WTC11 (cell line): ENCODE results near the gene RPL35. TPM values are rescaled to one million over a fixed set of nuclear protein-coding genes. Genes with fewer than 3 reads are reported as not detected.
A peak's percentile ranks its signal among the peaks of the same experiment; 100 is the strongest.

Source experiments
- ATF2 ChIP-seq: sonication (generic); formaldehyde crosslinking; IDR thresholded peaks from 2 replicates; pipeline ENCODE4 v1.8.1; 2022; ENCODE audit warnings: low read depth, missing genetic modification reagents, borderline replicate concordance
- CREB1 ChIP-seq: sonication (generic); formaldehyde crosslinking; IDR thresholded peaks from 2 replicates; pipeline ENCODE4 v1.8.0; 2023; ENCODE audit warnings: mild to moderate bottlenecking, missing genetic modification reagents
- CTCF ChIP-seq: fragments of 200-600 bp; IDR thresholded peaks from 2 replicates; pipeline ENCODE4 v1.8.0; 2022; ENCODE audit warnings: antibody characterized with exemption
- E2F1 ChIP-seq: sonication (generic); formaldehyde crosslinking; IDR thresholded peaks from 2 replicates; pipeline ENCODE4 v1.8.0; 2022; ENCODE audit warnings: mild to moderate bottlenecking, missing genetic modification reagents
- ELF4 ChIP-seq: sonication (generic); formaldehyde crosslinking; IDR thresholded peaks from 2 replicates; pipeline ENCODE4 v1.8.1; 2022; ENCODE audit warnings: low read depth, mild to moderate bottlenecking, moderate library complexity, missing genetic modification reagents
- ETV6 ChIP-seq: sonication (generic); formaldehyde crosslinking; IDR thresholded peaks from 2 replicates; pipeline ENCODE4 v1.8.1; 2022; ENCODE audit warnings: mild to moderate bottlenecking, missing genetic modification reagents
- FOXJ3 ChIP-seq: sonication (generic); formaldehyde crosslinking; IDR thresholded peaks from 2 replicates; pipeline ENCODE4 v1.9.0; 2021; ENCODE audit warnings: missing genetic modification reagents, mild to moderate bottlenecking, borderline replicate concordance
- FOXP1 ChIP-seq: sonication (generic); formaldehyde crosslinking; IDR thresholded peaks from 2 replicates; pipeline ENCODE4 v1.8.0; 2022; ENCODE audit warnings: missing genetic modification reagents, mild to moderate bottlenecking, moderate library complexity, borderline replicate concordance
- GTF2I ChIP-seq: fragments of 250-450 bp; sonication (Bioruptor Pico); conservative IDR thresholded peaks from 2 replicates; pipeline ENCODE4 v1.4.0; 2021; ENCODE audit warnings: mild to moderate bottlenecking
- JUN ChIP-seq: sonication (generic); formaldehyde crosslinking; IDR thresholded peaks from 2 replicates; pipeline ENCODE4 v1.8.0; 2023; ENCODE audit warnings: mild to moderate bottlenecking, missing genetic modification reagents
- RELA ChIP-seq: sonication (generic); formaldehyde crosslinking; IDR thresholded peaks from 2 replicates; pipeline ENCODE4 v1.8.1; 2022; ENCODE audit warnings: missing genetic modification reagents, mild to moderate bottlenecking, borderline replicate concordance
- RORB ChIP-seq: fragments of 250-450 bp; sonication (Bioruptor Pico); IDR thresholded peaks from 2 replicates; pipeline ENCODE4 v1.9.0; 2021; ENCODE audit warnings: mild to moderate bottlenecking
- SMAD3 ChIP-seq: sonication (generic); formaldehyde crosslinking; IDR thresholded peaks from 2 replicates; pipeline ENCODE4 v1.8.0; 2022; ENCODE audit warnings: missing genetic modification reagents, mild to moderate bottlenecking, borderline replicate concordance
- TP53 ChIP-seq: sonication (generic); formaldehyde crosslinking; IDR thresholded peaks from 2 replicates; pipeline ENCODE4 v1.8.1; 2023; ENCODE audit warnings: mild to moderate bottlenecking, missing genetic modification reagents
- ZBTB21 ChIP-seq: sonication (generic); formaldehyde crosslinking; IDR thresholded peaks from 2 replicates; pipeline ENCODE4 v1.8.1; 2023; ENCODE audit warnings: mild to moderate bottlenecking, missing genetic modification reagents, borderline replicate concordance
- ZNF425 ChIP-seq: fragments of 250-450 bp; sonication (Bioruptor Pico); conservative IDR thresholded peaks from 2 replicates; pipeline ENCODE4 v1.9.0; 2021; ENCODE audit warnings: mild to moderate bottlenecking
- ZNF532 ChIP-seq: fragments of 250-450 bp; sonication (Bioruptor Pico); IDR thresholded peaks from 2 replicates; pipeline ENCODE4 v1.9.0; 2021; ENCODE audit warnings: mild to moderate bottlenecking, borderline replicate concordance
- total RNA-seq: library from RNA; stranded (reverse); gene quantifications from 3 replicates; pipeline ENCODE4 v1.2.3, GENCODE V29; 2021
- TF ChIP-seq, protein P1 (sequence below): sonication (generic); formaldehyde crosslinking; conservative IDR thresholded peaks from 2 replicates; pipeline ENCODE4 v1.8.1; 2022; ENCODE audit warnings: mild to moderate bottlenecking, missing genetic modification reagents
- TF ChIP-seq, protein P2 (sequence below): fragments of 250-450 bp; sonication (Bioruptor Pico); IDR thresholded peaks from 2 replicates; pipeline ENCODE4 v1.8.0; 2021; ENCODE audit warnings: mild to moderate bottlenecking
- TF ChIP-seq, protein P3 (sequence below): sonication (generic); formaldehyde crosslinking; IDR thresholded peaks from 2 replicates; pipeline ENCODE4 v1.8.1; 2023; ENCODE audit warnings: mild to moderate bottlenecking, missing genetic modification reagents, borderline replicate concordance

The RPL35 gene
- total RNA-seq, 1 experiment from 2014 or later = 1,710 TPM

DNA sequence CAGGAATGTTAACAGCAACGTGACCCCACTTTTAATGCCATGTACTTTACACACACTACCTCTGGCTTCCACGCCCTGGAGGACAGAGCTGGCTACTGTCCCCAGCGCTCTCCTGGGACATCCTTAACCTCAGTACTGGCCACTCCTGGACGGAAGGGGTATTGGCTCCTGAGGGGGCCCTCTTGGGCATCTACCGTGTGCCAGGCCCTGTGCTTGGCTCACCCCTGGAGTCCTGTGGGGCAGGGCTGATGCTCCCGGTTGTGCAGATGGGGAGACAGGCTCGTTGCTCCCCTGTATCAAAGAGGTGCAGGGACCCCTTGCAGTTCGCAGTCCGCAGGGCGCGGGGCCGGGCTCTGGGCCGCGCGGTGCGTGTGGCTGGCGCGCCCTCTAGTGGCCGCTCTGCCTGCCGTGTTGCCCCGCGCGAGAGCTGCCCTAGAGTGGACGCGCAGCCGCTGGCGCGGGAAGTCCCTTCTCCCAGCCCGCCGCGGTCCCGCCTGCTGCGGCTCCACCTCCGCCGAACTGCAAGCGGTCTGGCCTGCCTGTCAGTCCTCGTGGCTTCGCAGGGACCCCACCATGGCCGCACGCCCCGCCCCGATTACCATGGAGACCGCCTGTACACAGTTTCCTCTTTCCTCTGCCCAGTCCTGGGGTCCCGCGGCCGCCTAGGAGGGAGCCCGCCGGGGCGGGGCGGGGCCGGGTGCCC, 8.8 kb downstream of the RPL35 start, which contains the start of gene WDR38 (continued):
- TF ChIP-seq ZNF532 (CRISPR knock-in tag) = no peak
- TF ChIP-seq ELF4 (CRISPR knock-in tag) = no peak
- peak; percentile 97 for TF ChIP-seq CTCF
- TF ChIP-seq, protein P1, sequence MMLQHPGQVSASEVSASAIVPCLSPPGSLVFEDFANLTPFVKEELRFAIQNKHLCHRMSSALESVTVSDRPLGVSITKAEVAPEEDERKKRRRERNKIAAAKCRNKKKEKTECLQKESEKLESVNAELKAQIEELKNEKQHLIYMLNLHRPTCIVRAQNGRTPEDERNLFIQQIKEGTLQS = no peak
- TF ChIP-seq ATF2 (CRISPR knock-in tag) = no peak
- TF ChIP-seq E2F1 (CRISPR knock-in tag) = no peak
- TF ChIP-seq, protein P2, sequence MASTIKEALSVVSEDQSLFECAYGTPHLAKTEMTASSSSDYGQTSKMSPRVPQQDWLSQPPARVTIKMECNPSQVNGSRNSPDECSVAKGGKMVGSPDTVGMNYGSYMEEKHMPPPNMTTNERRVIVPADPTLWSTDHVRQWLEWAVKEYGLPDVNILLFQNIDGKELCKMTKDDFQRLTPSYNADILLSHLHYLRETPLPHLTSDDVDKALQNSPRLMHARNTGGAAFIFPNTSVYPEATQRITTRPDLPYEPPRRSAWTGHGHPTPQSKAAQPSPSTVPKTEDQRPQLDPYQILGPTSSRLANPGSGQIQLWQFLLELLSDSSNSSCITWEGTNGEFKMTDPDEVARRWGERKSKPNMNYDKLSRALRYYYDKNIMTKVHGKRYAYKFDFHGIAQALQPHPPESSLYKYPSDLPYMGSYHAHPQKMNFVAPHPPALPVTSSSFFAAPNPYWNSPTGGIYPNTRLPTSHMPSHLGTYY = no peak
- TF ChIP-seq JUN (CRISPR knock-in tag) = 0 out of 2 replicates have a peak, but pooled peaks have one; percentile 11
- TF ChIP-seq, protein P3, sequence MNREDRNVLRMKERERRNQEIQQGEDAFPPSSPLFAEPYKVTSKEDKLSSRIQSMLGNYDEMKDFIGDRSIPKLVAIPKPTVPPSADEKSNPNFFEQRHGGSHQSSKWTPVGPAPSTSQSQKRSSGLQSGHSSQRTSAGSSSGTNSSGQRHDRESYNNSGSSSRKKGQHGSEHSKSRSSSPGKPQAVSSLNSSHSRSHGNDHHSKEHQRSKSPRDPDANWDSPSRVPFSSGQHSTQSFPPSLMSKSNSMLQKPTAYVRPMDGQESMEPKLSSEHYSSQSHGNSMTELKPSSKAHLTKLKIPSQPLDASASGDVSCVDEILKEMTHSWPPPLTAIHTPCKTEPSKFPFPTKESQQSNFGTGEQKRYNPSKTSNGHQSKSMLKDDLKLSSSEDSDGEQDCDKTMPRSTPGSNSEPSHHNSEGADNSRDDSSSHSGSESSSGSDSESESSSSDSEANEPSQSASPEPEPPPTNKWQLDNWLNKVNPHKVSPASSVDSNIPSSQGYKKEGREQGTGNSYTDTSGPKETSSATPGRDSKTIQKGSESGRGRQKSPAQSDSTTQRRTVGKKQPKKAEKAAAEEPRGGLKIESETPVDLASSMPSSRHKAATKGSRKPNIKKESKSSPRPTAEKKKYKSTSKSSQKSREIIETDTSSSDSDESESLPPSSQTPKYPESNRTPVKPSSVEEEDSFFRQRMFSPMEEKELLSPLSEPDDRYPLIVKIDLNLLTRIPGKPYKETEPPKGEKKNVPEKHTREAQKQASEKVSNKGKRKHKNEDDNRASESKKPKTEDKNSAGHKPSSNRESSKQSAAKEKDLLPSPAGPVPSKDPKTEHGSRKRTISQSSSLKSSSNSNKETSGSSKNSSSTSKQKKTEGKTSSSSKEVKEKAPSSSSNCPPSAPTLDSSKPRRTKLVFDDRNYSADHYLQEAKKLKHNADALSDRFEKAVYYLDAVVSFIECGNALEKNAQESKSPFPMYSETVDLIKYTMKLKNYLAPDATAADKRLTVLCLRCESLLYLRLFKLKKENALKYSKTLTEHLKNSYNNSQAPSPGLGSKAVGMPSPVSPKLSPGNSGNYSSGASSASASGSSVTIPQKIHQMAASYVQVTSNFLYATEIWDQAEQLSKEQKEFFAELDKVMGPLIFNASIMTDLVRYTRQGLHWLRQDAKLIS (CRISPR knock-in tag) = peak; percentile 62; the same call in 1 of the 2 replicates
- TF ChIP-seq CREB1 (CRISPR knock-in tag) = no peak
- TF ChIP-seq GTF2I (CRISPR knock-in tag) = no peak
- TF ChIP-seq RELA (CRISPR knock-in tag) = no peak
- TF ChIP-seq FOXP1 (CRISPR knock-in tag) = peak; percentile 61; the same call in 1 of the 2 replicates
- no peak for TF ChIP-seq FOXJ3
- 0 out of 2 replicates have a peak, but pooled peaks have one; percentile 14 for TF ChIP-seq ETV6 (CRISPR knock-in tag)
- TF ChIP-seq TP53 = no peak
- TF ChIP-seq RORB (CRISPR knock-in tag) = no peak
- no peak for TF ChIP-seq ZNF425 (CRISPR knock-in tag)
- TF ChIP-seq ZBTB21 (CRISPR knock-in tag) = no peak
- no peak for TF ChIP-seq SMAD3
